HepG2 (cell line): Measurements from ENCODE around the gene LDB2. TPM values are rescaled to one million over a fixed set of nuclear protein-coding genes. Genes with fewer than 3 reads are reported as not detected.
A peak's percentile ranks its signal among the peaks of the same experiment; 100 is the strongest.

Experiments used
- BRCA1 ChIP-seq: sonication (generic); formaldehyde crosslinking; IDR thresholded peaks from 2 replicates; pipeline ENCODE4 v1.4.0; 2020; ENCODE audit warnings: missing genetic modification reagents
- CREB1 ChIP-seq, 2 experiments: fragments of 450-650 bp in 1 of 2; IDR thresholded peaks; 2 replicates each; pipeline ENCODE4 v1.6.1; 2016 to 2017; ENCODE audit warnings: control low read depth in 1 of 2, mild to moderate bottlenecking in 1 of 2, missing compliant biosample characterization in 1 of 2, missing genetic modification characterization in 1 of 2
- ETV6 ChIP-seq: sonication (generic); formaldehyde crosslinking; conservative IDR thresholded peaks from 2 replicates; pipeline ENCODE4 v1.4.0; 2020; ENCODE audit warnings: missing genetic modification reagents
- FOXA1 ChIP-seq, 2 experiments: fragments of 450-650 bp in 1 of 2; sonication (generic) in 1 of 2; formaldehyde crosslinking in 1 of 2; IDR thresholded peaks; 2 replicates each; pipeline versions ENCODE4 v1.4.0 to v1.6.1; 2016 to 2020; ENCODE audit warnings: missing genetic modification reagents in 1 of 2
- FOXO1 ChIP-seq: sonication (generic); formaldehyde crosslinking; IDR thresholded peaks from 2 replicates; pipeline ENCODE4 v1.4.0; 2020; ENCODE audit warnings: missing genetic modification reagents
- MTA3 ChIP-seq: sonication (generic); formaldehyde crosslinking; IDR thresholded peaks from 2 replicates; pipeline ENCODE4 v1.4.0; 2020; ENCODE audit warnings: missing genetic modification reagents
- NR1H2 ChIP-seq: sonication (generic); formaldehyde crosslinking; IDR thresholded peaks from 2 replicates; pipeline ENCODE4 v1.8.1; 2022; ENCODE audit warnings: low read depth, missing genetic modification reagents, borderline replicate concordance
- RXRA ChIP-seq: sonication (generic); formaldehyde crosslinking; IDR thresholded peaks from 2 replicates; pipeline ENCODE4 v1.5.1; 2020; ENCODE audit warnings: missing genetic modification reagents
- ZEB1 ChIP-seq: IDR thresholded peaks from 2 replicates; pipeline ENCODE4 v1.6.1; 2012; ENCODE audit warnings: mild to moderate bottlenecking, low read depth, inconsistent platforms; ENCODE audit not compliant: insufficient replicate concordance
- ZFP36L1 ChIP-seq: sonication (generic); formaldehyde crosslinking; IDR thresholded peaks from 2 replicates; pipeline ENCODE4 v1.8.0; 2022; ENCODE audit warnings: mild to moderate bottlenecking, missing genetic modification reagents, moderate library complexity
- ZFP37 ChIP-seq: sonication (generic); formaldehyde crosslinking; IDR thresholded peaks from 2 replicates; pipeline ENCODE4 v1.4.0; 2020; ENCODE audit warnings: missing genetic modification reagents, borderline replicate concordance
- ZFP41 ChIP-seq: sonication (generic); formaldehyde crosslinking; IDR thresholded peaks from 2 replicates; pipeline ENCODE4 v1.4.0; 2020; ENCODE audit warnings: mild to moderate bottlenecking, missing genetic modification reagents, borderline replicate concordance
- ZNF256 ChIP-seq: sonication (generic); formaldehyde crosslinking; conservative IDR thresholded peaks from 2 replicates; pipeline ENCODE4 v1.4.0; 2020; ENCODE audit warnings: missing genetic modification reagents
- ZNF33A ChIP-seq: sonication (generic); formaldehyde crosslinking; IDR thresholded peaks from 2 replicates; pipeline ENCODE4 v1.5.1; 2020; ENCODE audit warnings: missing genetic modification reagents, mild to moderate bottlenecking, moderate library complexity, borderline replicate concordance
- ZNF652 ChIP-seq: IDR thresholded peaks from 2 replicates; pipeline ENCODE4 v1.6.1; 2016; ENCODE audit warnings: low read depth, borderline replicate concordance
- ZNF749 ChIP-seq: sonication (generic); formaldehyde crosslinking; IDR thresholded peaks from 2 replicates; pipeline ENCODE4 v1.8.0; 2022; ENCODE audit warnings: mild to moderate bottlenecking, missing genetic modification reagents, moderate library complexity, borderline replicate concordance
- ZSCAN22 ChIP-seq: sonication (generic); formaldehyde crosslinking; IDR thresholded peaks from 2 replicates; pipeline ENCODE4 v1.4.0; 2020; ENCODE audit warnings: mild to moderate bottlenecking, missing genetic modification reagents
- polyA plus RNA-seq, 8 experiments: library from polyadenylated mRNA; depleted of rRNA in 3 of 8; stranded (reverse) in 7 of 8; unstranded in 1 of 8; fragments of >200 nt; fragmentation: Illumina TruSeq in 4 of 8; extraction: Trizol in 4 of 8; gene quantifications; 2 replicates each; pipeline versions ENCODE4 v1.2.1 to v1.2.3, GENCODE V29; 2011 to 2016; ENCODE audit warnings: low read depth in 4 of 8, missing spikeins in 1 of 8, mixed read lengths in 1 of 8; ENCODE audit not compliant: insufficient read depth in 1 of 8
- total RNA-seq, 5 experiments: library from RNA; depleted of rRNA; stranded (reverse); fragments of >200 nt; fragmentation: Illumina TruSeq; extraction: Trizol; gene quantifications; 2 replicates each; pipeline ENCODE4 v1.2.3, GENCODE V29; 2016; ENCODE audit warnings: low read depth in 1 of 5
- TF ChIP-seq, protein P1 (sequence below): IDR thresholded peaks from 2 replicates; pipeline ENCODE4 v1.6.1; 2012; ENCODE audit warnings: low read depth, low read length, improper control_type of control experiment
- TF ChIP-seq, protein P2 (sequence below): sonication (generic); formaldehyde crosslinking; conservative IDR thresholded peaks from 2 replicates; pipeline ENCODE4 v1.4.0; 2020; ENCODE audit warnings: missing genetic modification reagents
- TF ChIP-seq, protein P3 (sequence below): sonication (generic); formaldehyde crosslinking; IDR thresholded peaks from 2 replicates; pipeline ENCODE4 v1.5.0; 2020; ENCODE audit warnings: mild to moderate bottlenecking, missing genetic modification reagents
- TF ChIP-seq, protein P4 (sequence below): sonication (generic); formaldehyde crosslinking; IDR thresholded peaks from 2 replicates; pipeline ENCODE4 v1.4.0; 2020; ENCODE audit warnings: missing genetic modification reagents
- TF ChIP-seq, protein P5 (sequence below): sonication (generic); formaldehyde crosslinking; IDR thresholded peaks from 2 replicates; pipeline ENCODE4 v1.4.0; 2020; ENCODE audit warnings: missing genetic modification reagents

Gene LDB2
- total and polyA plus RNA-seq, 2 of the 13 experiments (the other 11 are each of a cell fraction or from before 2014, with no cell fraction given): not detected

DNA sequence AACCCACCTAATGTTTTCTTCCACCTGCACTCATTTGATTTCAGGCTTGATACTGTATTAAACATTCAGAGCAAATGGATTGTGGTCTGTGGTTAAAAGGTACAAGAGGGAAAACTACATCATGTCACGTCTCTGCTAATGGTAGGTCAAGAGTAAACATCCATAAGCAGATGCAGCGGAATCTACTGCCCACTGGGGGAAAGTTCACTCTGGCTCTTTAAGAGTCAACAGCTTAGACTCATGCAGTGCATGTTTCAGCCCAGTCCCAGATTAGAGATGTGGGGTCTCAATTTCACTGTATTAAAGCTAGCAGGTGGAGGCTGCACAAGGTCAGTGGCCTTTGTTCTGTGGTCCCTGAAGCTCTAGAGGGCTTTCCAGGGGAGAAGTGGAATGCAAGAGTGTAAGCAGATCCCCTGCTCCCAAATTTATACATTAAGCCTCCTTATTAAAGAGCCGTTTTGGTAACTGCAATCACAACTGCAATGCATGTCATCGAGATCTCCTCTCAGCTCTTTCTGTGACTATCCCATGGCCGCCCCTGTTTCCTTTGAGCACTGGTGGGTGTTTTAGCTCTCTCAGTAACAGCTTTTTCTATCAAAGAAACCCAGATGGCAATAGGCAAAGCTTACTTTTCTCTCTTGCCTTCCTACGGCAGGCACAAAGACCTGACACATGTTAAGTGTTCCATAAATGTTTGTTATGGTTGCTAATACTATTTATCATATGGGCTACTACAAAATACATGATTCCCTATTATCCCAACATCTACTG, 53.4 kb downstream of the LDB2 start (continued):
- TF ChIP-seq, protein P1, sequence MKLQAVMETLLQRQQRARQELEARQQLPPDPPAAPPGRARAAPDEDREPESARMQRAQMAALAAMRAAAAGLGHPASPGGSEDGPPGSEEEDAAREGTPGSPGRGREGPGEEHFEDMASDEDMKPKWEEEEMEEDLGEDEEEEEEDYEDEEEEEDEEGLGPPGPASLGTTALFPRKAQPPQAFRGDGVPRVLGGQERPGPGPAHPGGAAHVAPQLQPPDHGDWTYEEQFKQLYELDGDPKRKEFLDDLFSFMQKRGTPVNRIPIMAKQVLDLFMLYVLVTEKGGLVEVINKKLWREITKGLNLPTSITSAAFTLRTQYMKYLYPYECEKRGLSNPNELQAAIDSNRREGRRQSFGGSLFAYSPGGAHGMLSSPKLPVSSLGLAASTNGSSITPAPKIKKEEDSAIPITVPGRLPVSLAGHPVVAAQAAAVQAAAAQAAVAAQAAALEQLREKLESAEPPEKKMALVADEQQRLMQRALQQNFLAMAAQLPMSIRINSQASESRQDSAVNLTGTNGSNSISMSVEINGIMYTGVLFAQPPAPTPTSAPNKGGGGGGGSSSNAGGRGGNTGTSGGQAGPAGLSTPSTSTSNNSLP: no peak
- no peak for TF ChIP-seq ZFP37 (CRISPR knock-in tag)
- TF ChIP-seq CREB1 (IDR thresholded peaks at IDR 0.05): no peak
- no peak for TF ChIP-seq CREB1 (CRISPR knock-in tag; IDR thresholded peaks at IDR 0.05)
- TF ChIP-seq, protein P2, sequence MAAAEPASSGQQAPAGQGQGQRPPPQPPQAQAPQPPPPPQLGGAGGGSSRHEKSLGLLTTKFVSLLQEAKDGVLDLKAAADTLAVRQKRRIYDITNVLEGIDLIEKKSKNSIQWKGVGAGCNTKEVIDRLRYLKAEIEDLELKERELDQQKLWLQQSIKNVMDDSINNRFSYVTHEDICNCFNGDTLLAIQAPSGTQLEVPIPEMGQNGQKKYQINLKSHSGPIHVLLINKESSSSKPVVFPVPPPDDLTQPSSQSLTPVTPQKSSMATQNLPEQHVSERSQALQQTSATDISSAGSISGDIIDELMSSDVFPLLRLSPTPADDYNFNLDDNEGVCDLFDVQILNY (CRISPR knock-in tag): no peak
- TF ChIP-seq, protein P3, sequence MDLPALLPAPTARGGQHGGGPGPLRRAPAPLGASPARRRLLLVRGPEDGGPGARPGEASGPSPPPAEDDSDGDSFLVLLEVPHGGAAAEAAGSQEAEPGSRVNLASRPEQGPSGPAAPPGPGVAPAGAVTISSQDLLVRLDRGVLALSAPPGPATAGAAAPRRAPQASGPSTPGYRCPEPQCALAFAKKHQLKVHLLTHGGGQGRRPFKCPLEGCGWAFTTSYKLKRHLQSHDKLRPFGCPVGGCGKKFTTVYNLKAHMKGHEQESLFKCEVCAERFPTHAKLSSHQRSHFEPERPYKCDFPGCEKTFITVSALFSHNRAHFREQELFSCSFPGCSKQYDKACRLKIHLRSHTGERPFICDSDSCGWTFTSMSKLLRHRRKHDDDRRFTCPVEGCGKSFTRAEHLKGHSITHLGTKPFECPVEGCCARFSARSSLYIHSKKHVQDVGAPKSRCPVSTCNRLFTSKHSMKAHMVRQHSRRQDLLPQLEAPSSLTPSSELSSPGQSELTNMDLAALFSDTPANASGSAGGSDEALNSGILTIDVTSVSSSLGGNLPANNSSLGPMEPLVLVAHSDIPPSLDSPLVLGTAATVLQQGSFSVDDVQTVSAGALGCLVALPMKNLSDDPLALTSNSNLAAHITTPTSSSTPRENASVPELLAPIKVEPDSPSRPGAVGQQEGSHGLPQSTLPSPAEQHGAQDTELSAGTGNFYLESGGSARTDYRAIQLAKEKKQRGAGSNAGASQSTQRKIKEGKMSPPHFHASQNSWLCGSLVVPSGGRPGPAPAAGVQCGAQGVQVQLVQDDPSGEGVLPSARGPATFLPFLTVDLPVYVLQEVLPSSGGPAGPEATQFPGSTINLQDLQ (CRISPR knock-in tag): no peak
- no peak for TF ChIP-seq ZFP36L1 (CRISPR knock-in tag)
- TF ChIP-seq BRCA1 (CRISPR knock-in tag): no peak
- TF ChIP-seq FOXO1 (CRISPR knock-in tag): peak; percentile 41; the same call in 1 of the 2 replicates
- no peak for TF ChIP-seq FOXA1 (IDR thresholded peaks at IDR 0.05)
- peak; percentile 88 for TF ChIP-seq FOXA1 (CRISPR knock-in tag; IDR thresholded peaks at IDR 0.05)
- no peak for TF ChIP-seq ETV6
- TF ChIP-seq, protein P4, sequence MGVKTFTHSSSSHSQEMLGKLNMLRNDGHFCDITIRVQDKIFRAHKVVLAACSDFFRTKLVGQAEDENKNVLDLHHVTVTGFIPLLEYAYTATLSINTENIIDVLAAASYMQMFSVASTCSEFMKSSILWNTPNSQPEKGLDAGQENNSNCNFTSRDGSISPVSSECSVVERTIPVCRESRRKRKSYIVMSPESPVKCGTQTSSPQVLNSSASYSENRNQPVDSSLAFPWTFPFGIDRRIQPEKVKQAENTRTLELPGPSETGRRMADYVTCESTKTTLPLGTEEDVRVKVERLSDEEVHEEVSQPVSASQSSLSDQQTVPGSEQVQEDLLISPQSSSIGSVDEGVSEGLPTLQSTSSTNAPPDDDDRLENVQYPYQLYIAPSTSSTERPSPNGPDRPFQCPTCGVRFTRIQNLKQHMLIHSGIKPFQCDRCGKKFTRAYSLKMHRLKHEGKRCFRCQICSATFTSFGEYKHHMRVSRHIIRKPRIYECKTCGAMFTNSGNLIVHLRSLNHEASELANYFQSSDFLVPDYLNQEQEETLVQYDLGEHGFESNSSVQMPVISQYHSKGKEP (CRISPR knock-in tag): no peak
- no peak for TF ChIP-seq ZNF256
- no peak for TF ChIP-seq ZEB1
- TF ChIP-seq, protein P5, sequence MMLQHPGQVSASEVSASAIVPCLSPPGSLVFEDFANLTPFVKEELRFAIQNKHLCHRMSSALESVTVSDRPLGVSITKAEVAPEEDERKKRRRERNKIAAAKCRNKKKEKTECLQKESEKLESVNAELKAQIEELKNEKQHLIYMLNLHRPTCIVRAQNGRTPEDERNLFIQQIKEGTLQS: no peak
- TF ChIP-seq MTA3: no peak
- peak; percentile 83 for TF ChIP-seq ZNF652
- TF ChIP-seq RXRA (CRISPR knock-in tag): peak; percentile 34; the same call in 1 of the 2 replicates
- TF ChIP-seq ZSCAN22 (CRISPR knock-in tag): no peak
- no peak for TF ChIP-seq ZFP41 (CRISPR knock-in tag)
- TF ChIP-seq ZNF749: no peak
- no peak for TF ChIP-seq ZNF33A
- no peak for TF ChIP-seq NR1H2 (CRISPR knock-in tag)
